Activated naive CD4-positive, alpha-beta T cell treated with Interleukin-2 at 50 U/mL for 16 hours (primary cell): ENCODE results near the gene ZNF536.

Source experiments
- DNase-seq: peaks from one replicate; pipeline ENCODE4 v3.0.0-alpha.2; 2020

Gene ZNF536

GRCh38 chr19:30371960-30372824 lies at the start of gene ZNF536:
Gene ZNF536 (plus strand): TSS chr19:30372384. CDS start chr19:30443563, 71,179 bp downstream.
- no peak for DNase-seq

GRCh38 chr19:30322641-30323320 lies 49.4 kb upstream of the ZNF536 start:
- DNase-seq = no peak

DNA sequence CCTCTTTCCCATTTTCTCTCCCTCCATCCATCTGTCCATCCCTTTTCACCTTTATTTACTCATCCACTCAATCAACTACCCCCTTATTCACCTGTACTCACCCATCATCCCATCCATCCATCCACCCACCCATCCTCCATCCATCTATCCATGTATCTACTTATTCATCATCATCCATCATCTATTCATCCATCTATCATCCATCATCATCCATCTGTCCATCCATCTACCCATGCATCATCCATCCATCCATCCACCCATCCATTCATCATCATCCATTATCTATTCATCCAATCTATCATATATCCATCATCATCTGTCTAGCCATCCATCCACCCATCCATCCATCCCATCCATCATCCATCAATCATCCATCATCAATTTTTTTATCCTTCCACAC lies 48.3 kb upstream of the ZNF536 start:
- DNase-seq = no peak

- no peak for DNase-seq
Measured at GRCh38 chr19:30324982-30325381, 47.2 kb upstream of the ZNF536 start.

GRCh38 chr19:30325676-30326392 lies 46.4 kb upstream of the ZNF536 start:
- no peak for DNase-seq

GRCh38 chr19:30326393-30326710 lies 45.8 kb upstream of the ZNF536 start:
- no peak for DNase-seq

GRCh38 chr19:30327331-30327730 lies 44.9 kb upstream of the ZNF536 start:
- no peak for DNase-seq

- no peak for DNase-seq
Measured at GRCh38 chr19:30328096-30328495, 44.1 kb upstream of the ZNF536 start.

DNA sequence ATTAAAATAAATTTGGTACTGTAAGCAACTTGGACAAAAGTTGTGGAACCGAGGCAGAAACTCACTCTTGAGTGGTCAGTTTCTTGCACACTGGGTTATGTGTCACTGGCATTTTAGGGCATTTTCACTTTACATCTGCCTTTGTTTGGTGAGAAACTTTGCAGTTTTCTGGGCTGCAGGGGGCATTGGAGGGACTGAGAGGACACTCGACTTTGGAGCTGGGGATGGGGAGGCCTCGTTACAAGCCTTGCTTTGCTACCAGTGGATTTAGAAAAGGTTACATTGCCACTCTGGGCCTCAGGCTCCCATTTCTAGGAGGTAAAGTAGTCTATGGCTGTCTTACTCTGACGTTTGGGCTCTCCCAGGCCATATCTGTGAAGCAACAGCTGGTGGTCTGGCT lies 41.9 kb upstream of the ZNF536 start:
- DNase-seq = no peak

DNA sequence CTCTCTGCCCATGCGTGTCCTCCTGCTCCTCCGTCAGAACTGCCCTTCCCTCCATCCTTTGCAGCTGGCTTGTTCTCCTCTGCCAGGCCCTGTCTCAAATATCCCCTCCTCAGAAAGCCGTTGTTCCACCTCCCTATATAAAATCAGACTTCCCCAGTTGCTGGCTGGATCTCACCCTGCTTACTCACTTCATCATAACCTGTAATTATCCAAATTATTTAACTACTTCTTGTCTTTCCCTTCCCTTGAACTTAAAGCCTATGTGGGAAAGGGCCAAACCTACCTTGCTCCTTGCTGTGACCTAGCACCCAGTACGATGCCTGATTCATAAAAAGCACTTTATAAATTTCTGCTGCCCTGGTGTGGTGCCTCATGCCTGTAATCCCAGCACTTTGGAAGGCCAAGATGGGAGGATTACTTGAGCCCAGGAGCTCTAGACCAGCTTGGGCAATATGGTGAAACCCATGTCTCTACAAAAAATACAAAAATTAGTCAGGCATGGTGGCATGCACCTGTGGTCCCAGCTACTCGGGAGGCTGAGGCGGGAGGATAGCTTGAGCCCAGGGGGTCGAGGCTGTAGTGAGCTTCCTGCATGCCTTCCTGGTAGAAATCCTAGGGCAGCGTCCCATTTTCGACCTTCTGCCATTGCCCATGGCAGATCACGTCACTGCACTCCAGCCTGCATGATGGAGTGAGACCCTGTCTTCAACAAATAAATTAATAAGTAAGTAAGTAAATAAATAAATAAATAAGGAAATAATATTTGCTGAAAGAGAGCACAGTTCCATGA lies 39.5 kb upstream of the ZNF536 start:
- no peak for DNase-seq

DNA sequence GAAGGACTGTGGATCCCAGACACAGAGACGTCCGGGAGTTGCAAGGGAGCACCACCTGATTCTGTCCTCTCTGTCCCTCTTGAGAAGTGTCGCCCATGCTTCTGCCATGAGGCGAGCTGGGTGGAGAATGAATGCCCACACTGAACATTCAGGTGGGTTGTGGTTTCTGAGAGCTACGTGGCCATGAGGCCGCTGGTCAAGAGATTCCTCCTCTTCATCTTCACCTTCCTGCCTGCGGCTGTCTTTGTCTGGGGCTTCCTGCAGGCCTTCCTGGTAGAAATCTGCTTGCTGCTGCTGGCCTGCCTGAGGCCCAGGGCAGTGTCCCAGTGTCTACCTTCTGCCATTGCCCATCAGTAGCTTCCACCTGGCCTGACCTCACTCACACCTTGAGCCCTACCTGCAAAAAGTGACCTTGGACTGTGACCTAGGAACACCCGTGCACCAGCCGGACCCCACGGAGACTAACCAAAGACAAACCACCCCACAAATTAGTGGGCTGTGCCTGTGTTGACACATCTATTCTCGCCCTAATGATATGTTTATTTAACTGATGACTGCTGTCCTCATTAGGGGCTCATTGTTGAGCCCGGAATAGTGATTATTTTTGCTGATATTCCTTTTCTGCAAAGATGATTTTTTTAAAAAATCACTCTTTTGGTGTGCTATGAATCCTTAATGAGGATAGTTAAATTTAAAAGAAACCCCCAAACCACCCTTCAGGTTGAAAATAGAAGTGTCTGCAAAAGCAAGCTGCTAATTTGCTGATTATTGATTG lies 38.7 kb upstream of the ZNF536 start:
- no peak for DNase-seq

DNA sequence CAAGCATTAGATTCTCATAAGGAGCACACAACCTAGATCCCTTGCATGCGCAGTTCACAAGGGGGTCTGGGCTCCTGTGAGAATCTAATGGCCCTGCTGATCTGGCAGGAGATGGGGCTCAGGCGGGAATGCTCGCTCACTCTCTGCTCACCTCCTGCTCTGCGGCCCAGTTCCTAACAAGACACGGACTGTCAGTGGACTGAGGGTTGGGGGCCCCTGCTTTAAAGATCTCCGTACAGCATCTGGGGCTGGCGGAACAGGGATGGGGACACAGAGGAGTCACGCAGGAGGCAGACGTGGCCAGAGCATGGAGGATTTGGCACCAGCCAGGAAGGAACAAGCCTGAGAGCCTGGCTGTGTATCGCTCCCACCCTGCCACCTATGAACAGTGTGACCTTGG lies 37.3 kb upstream of the ZNF536 start:
- no peak for DNase-seq

DNA sequence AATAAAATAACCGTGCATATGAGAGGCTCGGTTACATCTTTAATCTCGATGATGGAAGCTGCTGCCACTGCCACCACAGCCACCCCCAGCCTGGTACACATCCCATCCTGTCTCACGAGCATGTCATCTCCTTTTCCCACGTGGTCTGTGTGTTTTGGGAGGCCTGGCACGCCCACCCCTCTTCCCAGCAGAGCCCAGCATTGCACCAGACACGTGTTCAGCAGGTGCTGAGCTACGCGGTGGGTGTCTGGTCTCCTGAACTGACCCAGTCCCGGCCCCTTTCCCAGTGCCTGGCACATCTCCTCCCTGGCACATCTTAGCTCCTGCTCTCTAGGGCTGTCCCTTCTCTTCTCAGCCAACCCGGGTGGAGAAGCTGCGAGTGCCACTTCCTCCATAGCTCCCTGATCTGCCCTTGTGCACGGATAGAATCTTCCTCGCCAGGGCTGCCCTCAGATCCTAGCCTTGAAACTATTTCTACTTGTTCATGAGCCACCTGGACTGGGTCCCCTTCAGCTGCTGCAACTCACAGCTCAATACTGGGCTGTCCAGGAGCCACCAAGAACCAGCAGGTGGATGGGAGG lies 36.8 kb upstream of the ZNF536 start:
- no peak for DNase-seq

DNA sequence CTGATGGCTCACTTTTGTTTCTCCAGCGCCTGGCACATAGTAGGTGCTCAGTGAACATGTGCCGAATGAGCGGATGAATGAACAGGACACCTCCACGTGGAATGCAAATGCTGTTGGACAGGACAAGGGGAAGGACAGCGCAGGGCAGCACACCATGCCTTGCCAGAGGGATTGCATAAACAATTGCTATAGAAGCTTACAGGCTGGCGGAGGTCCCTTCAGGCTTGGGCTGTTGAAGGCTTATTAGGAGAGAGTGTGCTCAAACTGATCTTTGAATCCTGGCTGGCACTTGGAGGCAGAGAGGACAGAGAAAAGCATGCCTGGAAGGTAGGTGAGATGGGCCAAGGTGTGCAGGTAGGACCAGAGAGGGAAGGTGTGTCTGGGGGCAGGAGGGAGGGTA lies 35.9 kb upstream of the ZNF536 start:
- DNase-seq = no peak

GRCh38 chr19:30338041-30338456 lies 34.1 kb upstream of the ZNF536 start:
- no peak for DNase-seq

GRCh38 chr19:30338878-30339623 lies 33.1 kb upstream of the ZNF536 start:
- no peak for DNase-seq

GRCh38 chr19:30339624-30340525 lies 32.3 kb upstream of the ZNF536 start:
- DNase-seq = no peak

DNA sequence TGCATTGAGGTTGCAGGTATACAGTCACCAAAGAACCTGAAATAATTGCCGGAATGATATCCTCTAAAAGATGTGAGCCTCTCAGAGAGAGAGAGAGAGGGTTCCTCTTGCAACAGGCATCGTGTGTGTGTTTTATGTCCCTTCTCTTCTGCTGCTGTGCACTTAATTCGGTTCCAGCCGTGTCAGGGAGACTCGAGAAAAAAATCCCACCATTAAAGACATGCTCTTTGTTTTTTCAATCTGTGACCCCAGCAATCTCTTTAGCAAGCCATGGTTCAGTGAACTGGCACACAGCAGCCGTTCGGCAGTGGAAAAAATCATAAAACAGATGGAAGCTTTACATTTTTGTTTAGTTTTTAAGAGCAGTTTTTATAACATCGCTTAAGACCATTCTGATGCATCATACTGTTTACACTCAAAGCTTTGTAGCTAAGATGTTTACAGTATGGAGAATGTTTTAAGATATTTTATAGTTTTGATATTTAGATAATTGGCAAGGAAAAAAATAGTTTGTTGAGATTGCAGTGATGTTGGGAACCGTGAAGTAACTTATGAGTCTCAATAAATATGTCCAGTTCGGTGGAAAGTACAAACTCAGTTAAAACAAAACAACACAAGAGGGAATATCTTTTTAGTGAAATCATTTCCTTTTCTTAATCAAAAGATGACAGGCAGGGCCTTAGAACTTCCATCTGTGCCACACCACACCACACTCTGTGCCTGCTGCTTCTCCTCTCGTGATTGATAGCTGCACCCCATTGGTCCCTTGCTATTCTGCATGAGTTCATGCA lies 31.2 kb upstream of the ZNF536 start:
- DNase-seq = no peak

DNA sequence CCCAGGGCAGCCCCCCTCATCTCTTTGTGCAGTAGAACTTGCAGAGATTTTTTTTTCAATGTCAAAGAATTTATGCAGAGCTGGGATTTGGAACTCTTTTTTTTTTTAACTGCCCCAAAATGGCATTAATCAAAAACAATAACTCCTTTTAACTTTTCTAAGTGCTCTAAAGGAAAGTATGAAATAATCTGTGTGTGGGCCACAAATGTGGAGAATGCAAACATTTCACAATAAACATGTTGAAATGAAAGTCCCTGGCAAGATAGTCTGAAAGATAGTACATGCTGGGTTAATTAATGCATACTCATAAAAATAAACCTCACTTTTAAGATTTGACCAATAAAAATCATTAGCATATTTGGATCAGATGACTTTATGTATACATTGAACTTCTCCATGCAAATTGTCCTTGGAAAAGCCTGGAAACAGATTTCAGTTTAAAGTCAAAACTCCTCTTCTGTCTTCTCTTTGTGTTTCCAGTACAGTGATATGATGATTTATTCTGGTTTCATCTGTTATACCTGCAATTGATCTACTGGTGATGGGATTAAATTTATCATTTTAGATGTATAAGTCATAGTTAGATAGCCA lies 30.5 kb upstream of the ZNF536 start:
- DNase-seq = no peak
